Trophoblast cell (in vitro differentiated cells and primary cell): ENCODE measurements around the gene ATP6AP1.

Source experiments
- DNase-seq, 2 donors: peaks; one replicate each; pipeline ENCODE4 v3.0.0-alpha.2; 2016
- H2AFZ ChIP-seq: 2 replicates; pipeline ENCODE4 v1.6.1; 2013; ENCODE audit warnings: low read length, moderate library complexity, mild to moderate bottlenecking; ENCODE audit not compliant: insufficient read depth, poor library complexity
- H2AK5ac ChIP-seq: 2 replicates; pipeline ENCODE4 v1.6.1; 2013; ENCODE audit warnings: mild to moderate bottlenecking, low read length
- H2BK120ac ChIP-seq: 2 replicates; pipeline ENCODE4 v1.6.1; 2013; ENCODE audit warnings: low read length, mild to moderate bottlenecking, moderate library complexity; ENCODE audit not compliant: insufficient read depth, poor library complexity
- H2BK12ac ChIP-seq: 2 replicates; pipeline ENCODE4 v1.6.1; 2013; ENCODE audit warnings: mild to moderate bottlenecking, low read length, moderate library complexity
- H2BK5ac ChIP-seq: 2 replicates; pipeline ENCODE4 v1.6.1; 2013; ENCODE audit warnings: low read length, low read depth, moderate library complexity, mild to moderate bottlenecking; ENCODE audit not compliant: poor library complexity
- H3K14ac ChIP-seq: 2 replicates; pipeline ENCODE4 v1.6.1; 2013; ENCODE audit warnings: mild to moderate bottlenecking, low read length
- H3K18ac ChIP-seq: 2 replicates; pipeline ENCODE4 v1.6.1; 2013; ENCODE audit warnings: mild to moderate bottlenecking, low read length
- H3K23ac ChIP-seq: 2 replicates; pipeline ENCODE4 v1.6.1; 2013; ENCODE audit warnings: low read length
- H3K27ac ChIP-seq: 2 replicates; pipeline ENCODE4 v1.5.1; 2013; ENCODE audit warnings: low read depth, mild to moderate bottlenecking, inconsistent platforms, low read length, moderate library complexity
- H3K27me3 ChIP-seq: 2 replicates; pipeline ENCODE4 v1.6.1; 2013; ENCODE audit warnings: inconsistent platforms, mild to moderate bottlenecking, low read length, moderate library complexity; ENCODE audit not compliant: insufficient read depth
- H3K36me3 ChIP-seq, 2 experiments: 1 replicate in 1 of 2; 2 replicates in 1 of 2; pipeline ENCODE4 v1.6.1; 2013; ENCODE audit warnings: low read length in 2 of 2, mild to moderate bottlenecking in 2 of 2, moderate library complexity in 1 of 2; ENCODE audit not compliant: insufficient read depth in 2 of 2, control insufficient read depth in 1 of 2
- H3K4ac ChIP-seq: 2 replicates; pipeline ENCODE4 v1.6.1; 2013; ENCODE audit warnings: low read depth, mild to moderate bottlenecking, low read length, moderate library complexity
- H3K4me1 ChIP-seq, 2 experiments: 1 replicate in 1 of 2; 2 replicates in 1 of 2; pipeline ENCODE4 v1.6.1; 2013; ENCODE audit warnings: low read length in 2 of 2, mild to moderate bottlenecking in 2 of 2, moderate library complexity in 1 of 2; ENCODE audit not compliant: insufficient read depth in 2 of 2, control insufficient read depth in 1 of 2
- H3K4me2 ChIP-seq: 2 replicates; pipeline ENCODE4 v1.6.1; 2013; ENCODE audit warnings: inconsistent platforms, mild to moderate bottlenecking, low read length, moderate library complexity
- H3K4me3 ChIP-seq: 2 replicates; pipeline ENCODE4 v1.5.1; 2013; ENCODE audit warnings: mild to moderate bottlenecking, low read depth, low read length, inconsistent platforms
- H3K79me1 ChIP-seq: one replicate; pipeline ENCODE4 v1.6.1; 2013; ENCODE audit warnings: low read length
- H3K79me2 ChIP-seq: 2 replicates; pipeline ENCODE4 v1.6.1; 2013; ENCODE audit warnings: low read length, mild to moderate bottlenecking; ENCODE audit not compliant: control insufficient read depth, insufficient read depth, poor library complexity
- H3K9ac ChIP-seq: 2 replicates; pipeline ENCODE4 v1.6.1; 2013; ENCODE audit warnings: mild to moderate bottlenecking, low read length
- H3K9me3 ChIP-seq: 2 replicates; pipeline ENCODE4 v1.6.1; 2013; ENCODE audit warnings: low read depth, mild to moderate bottlenecking, control low read depth, inconsistent platforms, low read length; ENCODE audit not compliant: insufficient read depth
- H4K12ac ChIP-seq: 2 replicates; pipeline ENCODE4 v1.6.1; 2013; ENCODE audit warnings: low read depth, mild to moderate bottlenecking, low read length, moderate library complexity
- H4K8ac ChIP-seq: 2 replicates; pipeline ENCODE4 v1.6.1; 2013; ENCODE audit warnings: low read depth, mild to moderate bottlenecking, low read length, moderate library complexity
- H4K91ac ChIP-seq: one replicate; pipeline ENCODE4 v1.6.1; 2013; ENCODE audit warnings: low read depth, mild to moderate bottlenecking, low read length, moderate library complexity
- WGBS: extraction: QIAGEN DNeasy Blood & Tissue Kit; methylation state at CpG from one replicate; pipeline ENCODE4 v1.1.7; 2013; ENCODE audit warnings: missing lambda C conversion rate; ENCODE audit not compliant: insufficient read length, insufficient coverage; ENCODE audit errors: extremely low coverage; 5-methylcytosine and 5-hydroxymethylcytosine counted together

The ATP6AP1 gene

DNA sequence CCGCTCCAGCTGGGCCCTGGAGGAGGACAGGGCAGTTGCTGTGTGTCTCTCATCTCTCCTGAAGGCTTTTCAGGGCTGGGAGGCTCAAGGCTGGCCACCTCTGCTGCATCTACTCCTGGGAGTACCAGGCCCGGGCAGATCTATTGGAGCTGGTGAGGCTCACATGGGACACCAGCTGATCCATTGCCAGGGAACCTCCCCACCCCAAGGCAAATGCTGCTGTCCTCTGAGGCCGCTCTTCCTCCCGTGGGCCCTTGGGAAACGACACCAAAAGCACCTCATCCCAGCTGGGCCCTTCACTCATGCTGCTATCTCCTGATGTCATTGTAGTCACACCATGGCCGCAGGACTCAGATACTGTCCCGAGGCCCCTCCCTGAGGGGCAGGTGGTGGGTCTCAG lies 54.3 kb downstream of the ATP6AP1 start:
- no peak overlapping the region for H3K18ac ChIP-seq
- peaks cover 19 to 24% of the 10 kb centered on the region in 2 experiments for H3K36me3 ChIP-seq
- no peak overlapping the region for H3K4me2 ChIP-seq
- no peak overlapping the region for H2AFZ ChIP-seq
- H3K4me3 ChIP-seq, result no peak overlapping the region
- peaks cover 6% of the 10 kb centered on the region for H3K79me2 ChIP-seq
- H3K27me3 ChIP-seq, result no peaks in the 10 kb centered on the region
- no peaks in the 10 kb centered on the region for H3K9me3 ChIP-seq
- H2BK120ac ChIP-seq, result no peak overlapping the region
- H3K79me1 ChIP-seq, result peaks cover 12% of the 10 kb centered on the region
- H2BK12ac ChIP-seq, result no peak overlapping the region
- H3K23ac ChIP-seq, result no peak overlapping the region
- H4K91ac ChIP-seq, result peak overlapping the region; percentile 11
- no peak overlapping the region for H3K27ac ChIP-seq
- no peak overlapping the region for H3K9ac ChIP-seq
- H3K4ac ChIP-seq, result no peak overlapping the region
- WGBS, result no CpG with 5 or more reads among the region's 7 CpGs
- H2BK5ac ChIP-seq, result no peak overlapping the region
- H2AK5ac ChIP-seq, result no peak overlapping the region
- H3K14ac ChIP-seq, result no peak overlapping the region
- DNase-seq, result no peak
- no peak overlapping the region for H4K12ac ChIP-seq
- no peak overlapping the region for H4K8ac ChIP-seq
- H3K4me1 ChIP-seq, result peaks cover 12 to 19% of the 10 kb centered on the region in 2 experiments

- Histone ChIP-seq H3K79me1 (peaks cover 12% of the 10 kb centered on the region), H3K4me1 (peaks cover 12 to 17% of the 10 kb centered on the region in 2 experiments), H3K14ac (no peak overlapping the region), H3K27me3 (no peaks in the 10 kb centered on the region), H4K8ac (no peak overlapping the region), H3K4me3 (no peak overlapping the region), H3K4me2 (no peak overlapping the region), H3K79me2 (peaks cover 6% of the 10 kb centered on the region), H3K23ac (no peak overlapping the region), H3K9ac (no peak overlapping the region), H3K9me3 (peaks cover 1% of the 10 kb centered on the region), H2AFZ (no peak overlapping the region), H2BK12ac (no peak overlapping the region), H3K27ac (no peak overlapping the region), H3K18ac (no peak overlapping the region), H2AK5ac (no peak overlapping the region), H4K12ac (no peak overlapping the region), H2BK5ac (no peak overlapping the region), H3K36me3 (peaks cover 24 to 29% of the 10 kb centered on the region in 2 experiments), H3K4ac (no peak overlapping the region), H4K91ac (no peak overlapping the region), H2BK120ac (no peak overlapping the region)
- no peak for DNase-seq
- no CpG with 5 or more reads among the region's 7 CpGs for WGBS
Observed at GRCh38 chrX:154483325-154483724, 54.8 kb downstream of the ATP6AP1 start.

DNA sequence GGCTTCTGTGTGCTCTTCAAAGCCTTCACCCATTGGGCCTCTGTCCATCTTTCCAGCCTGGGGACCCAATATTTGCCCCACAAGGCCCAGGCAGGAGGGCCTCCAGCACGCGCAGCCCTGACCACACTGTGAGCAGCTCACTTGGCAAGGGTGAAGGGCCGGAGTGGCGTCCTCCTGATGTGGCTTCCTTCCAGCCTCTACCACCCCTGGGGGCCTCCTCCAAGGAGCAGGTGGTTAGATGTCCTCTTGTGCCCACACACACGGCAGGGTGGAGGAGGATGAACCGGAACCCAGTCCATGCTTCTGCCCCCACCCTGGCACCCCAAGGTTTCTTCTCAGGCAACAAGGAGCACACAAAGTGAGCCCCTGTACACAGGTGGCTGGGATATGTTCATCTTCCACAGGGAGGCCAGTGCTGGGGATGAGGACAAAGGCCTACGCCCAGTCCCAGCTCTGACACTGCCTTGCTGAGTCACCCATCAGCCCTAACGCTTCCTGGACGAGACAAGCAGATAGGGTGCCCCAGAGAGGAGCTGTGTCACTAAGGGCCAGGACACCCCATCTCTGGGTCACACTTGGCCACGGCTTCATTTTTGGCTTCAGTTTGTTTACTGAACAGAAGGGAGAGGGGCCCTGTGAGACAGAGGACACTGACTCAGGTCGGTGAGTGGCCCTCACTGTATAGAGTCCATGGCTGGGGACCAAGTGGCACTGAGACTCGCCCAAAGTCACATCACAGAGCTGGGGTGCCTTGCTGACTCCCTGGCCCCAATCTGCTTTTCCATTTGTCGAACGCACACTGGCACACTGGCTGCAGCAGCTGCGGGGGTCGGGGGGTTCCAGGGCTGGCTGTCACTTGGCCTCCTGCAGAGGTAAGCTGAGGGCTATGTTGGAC lies 56.0 kb downstream of the ATP6AP1 start:
- Histone ChIP-seq H2BK12ac (no peak overlapping the region), H3K4me2 (no peak overlapping the region), H2BK5ac (no peak overlapping the region), H3K4me3 (no peak overlapping the region), H2BK120ac (no peak overlapping the region), H3K14ac (no peak overlapping the region), H3K79me2 (peaks cover 10% of the 10 kb centered on the region), H3K4ac (no peak overlapping the region), H4K8ac (no peak overlapping the region), H3K36me3 (peaks cover 31 to 34% of the 10 kb centered on the region in 2 experiments), H4K91ac (no peak overlapping the region), H3K4me1 (peaks cover 18 to 20% of the 10 kb centered on the region in 2 experiments), H2AFZ (no peak overlapping the region), H3K18ac (no peak overlapping the region), H3K9me3 (peaks cover 1% of the 10 kb centered on the region), H3K23ac (no peak overlapping the region), H4K12ac (peak overlapping the region; percentile 5), H3K79me1 (peaks cover 7% of the 10 kb centered on the region), H3K27ac (no peak overlapping the region), H2AK5ac (no peak overlapping the region), H3K27me3 (no peaks in the 10 kb centered on the region), H3K9ac (no peak overlapping the region)
- DNase-seq, result no peak
- no CpG with 5 or more reads among the region's 16 CpGs for WGBS

DNA sequence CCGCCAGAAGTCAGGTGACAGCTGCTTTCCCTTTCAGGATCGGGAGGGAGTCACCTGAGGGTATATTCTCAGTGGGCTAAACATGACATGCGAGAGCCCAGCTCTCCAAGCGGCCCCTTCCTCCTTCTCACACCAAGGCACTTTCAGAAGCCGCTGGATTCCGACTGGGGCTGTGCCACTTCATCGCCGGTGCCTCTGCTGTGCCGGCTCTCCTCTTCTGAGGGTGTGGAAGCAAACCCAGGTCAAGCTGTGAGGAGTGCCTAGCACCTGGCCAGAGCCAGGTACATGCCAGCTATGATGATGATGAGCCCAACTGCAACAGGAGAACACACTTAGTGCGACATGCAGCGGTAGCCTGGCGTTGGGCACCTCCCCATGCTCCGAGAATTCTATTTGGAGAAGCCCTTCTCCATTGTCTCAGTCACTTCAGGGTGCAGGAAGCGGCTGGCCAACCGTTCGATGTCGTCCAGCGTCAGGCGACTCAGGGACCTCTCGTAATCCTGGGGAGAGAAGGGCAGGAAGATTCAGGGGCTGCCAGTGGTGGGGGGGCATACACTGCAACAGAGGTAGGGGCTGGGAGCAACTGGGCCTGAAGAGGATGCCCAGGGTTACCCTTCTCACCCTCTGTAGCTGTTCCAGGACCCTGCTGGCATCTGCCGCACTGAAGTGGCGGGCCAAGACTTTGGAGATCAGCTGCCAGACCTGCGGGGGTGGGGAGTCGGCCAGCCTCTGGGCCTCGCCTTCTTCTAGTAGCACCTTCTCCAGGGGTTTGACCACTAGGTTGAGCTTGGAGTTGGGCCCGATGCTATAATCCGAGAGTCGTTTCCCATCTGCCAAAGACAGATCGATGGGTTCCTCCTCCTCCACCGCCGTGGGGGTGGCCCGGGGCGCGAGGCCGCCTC lies 56.9 kb downstream of the ATP6AP1 start:
- Histone ChIP-seq H3K27ac (peak overlapping the region; percentile 92), H2BK12ac (no peak overlapping the region), H2BK5ac (no peak overlapping the region), H3K23ac (no peak overlapping the region), H2AFZ (peak overlapping the region; percentile 28), H3K27me3 (no peaks in the 10 kb centered on the region), H2BK120ac (no peak overlapping the region), H4K8ac (peak overlapping the region; percentile 87), H3K14ac (peak overlapping the region; percentile 90), H3K4ac (peak overlapping the region; percentile 88), H3K18ac (peak overlapping the region; percentile 92), H3K79me1 (peaks cover 12% of the 10 kb centered on the region), H3K36me3 (peaks cover 31 to 34% of the 10 kb centered on the region in 2 experiments), H4K91ac (peak overlapping the region; percentile 96), H3K9ac (peak overlapping the region; percentile 87), H3K79me2 (peaks cover 16% of the 10 kb centered on the region), H3K4me2 (peak overlapping the region; percentile 83), H3K4me1 (peaks cover 20 to 22% of the 10 kb centered on the region in 2 experiments), H2AK5ac (peak overlapping the region; percentile 88), H3K9me3 (peaks cover 1% of the 10 kb centered on the region), H4K12ac (peak overlapping the region; percentile 64), H3K4me3 (peak overlapping the region; percentile 83)
- DNase-seq, result peak in 1 of 2 donors; percentile 36
- no CpG with 5 or more reads among the region's 35 CpGs for WGBS
